ENCODE results near the gene MCM3AP. TPM values are rescaled to one million over a fixed set of nuclear protein-coding genes. Genes with fewer than 3 reads are reported as not detected.

MCM3AP gene
- total RNA-seq, 1 experiment from 2014 or later = 140 TPM

Other genes with a start within 250 kb of the MCM3AP start
- 521 and 654 TPM in 2 replicates for gene COL6A2, start 187.5 kb downstream of the MCM3AP start, total RNA-seq (2014; rRNA removed)
- 0.40 and 0.58 TPM in 2 replicates for gene FTCD, start 130.0 kb downstream of the MCM3AP start, total RNA-seq (2014; rRNA removed)
- gene SPATC1L, start 101.2 kb downstream of the MCM3AP start, total RNA-seq (2014; rRNA removed) = 41.7 and 49.5 TPM in 2 replicates
- gene LSS, start 56.8 kb downstream of the MCM3AP start, total RNA-seq (2014; rRNA removed) = 45.7 and 53.9 TPM in 2 replicates
- gene YBEY, start 731 bp upstream of the MCM3AP start, total RNA-seq (2014; rRNA removed) = 38.2 and 39.0 TPM in 2 replicates
- 14.6 and 15.3 TPM in 2 replicates for gene C21orf58, start 38.3 kb upstream of the MCM3AP start, total RNA-seq (2014; rRNA removed)
- gene PCNT, start 38.5 kb upstream of the MCM3AP start, total RNA-seq (2014; rRNA removed) = 51.4 and 93.0 TPM in 2 replicates
- gene DIP2A, start 173.3 kb upstream of the MCM3AP start, total RNA-seq (2014; rRNA removed) = 23.7 and 33.6 TPM in 2 replicates